Hepatocyte (in vitro differentiated cells): Measurements from ENCODE around the gene KIF25. TPM values are rescaled to one million over a fixed set of nuclear protein-coding genes. Genes with fewer than 3 reads are reported as not detected.

ENCODE experiments used
- DNase-seq: peaks from one replicate; pipeline ENCODE4 v3.0.0-alpha.2; 2016; ENCODE audit warnings: low spot score
- H2AFZ ChIP-seq: fragments of 200-600 bp; sonication (generic); 2 replicates; pipeline ENCODE4 v1.6.0; 2016; ENCODE audit warnings: antibody characterized with exemption, mild to moderate bottlenecking
- H3K27ac ChIP-seq: fragments of 200-600 bp; sonication (generic); 2 replicates; pipeline ENCODE4 v1.5.1; 2016; ENCODE audit warnings: mild to moderate bottlenecking
- H3K27me3 ChIP-seq: fragments of 200-600 bp; sonication (generic); 2 replicates; pipeline ENCODE4 v1.6.1; 2016
- H3K36me3 ChIP-seq: fragments of 200-600 bp; sonication (generic); replicated peaks from 2 replicates; pipeline ENCODE4 v1.5.1; 2016; ENCODE audit warnings: low read depth; ENCODE audit not compliant: insufficient read depth
- H3K4me1 ChIP-seq: fragments of 200-600 bp; sonication (generic); 2 replicates; pipeline ENCODE4 v1.5.1; 2016; ENCODE audit warnings: mild to moderate bottlenecking, moderate library complexity; ENCODE audit not compliant: insufficient read depth
- H3K4me2 ChIP-seq: fragments of 200-600 bp; sonication (generic); 2 replicates; pipeline ENCODE4 v1.6.0; 2016
- H3K4me3 ChIP-seq: fragments of 200-600 bp; sonication (generic); 2 replicates; pipeline ENCODE4 v1.5.1; 2016; ENCODE audit warnings: mild to moderate bottlenecking
- H3K79me2 ChIP-seq: fragments of 200-600 bp; sonication (generic); 2 replicates; pipeline ENCODE4 v1.6.0; 2017; ENCODE audit warnings: mild to moderate bottlenecking
- H3K9me2 ChIP-seq: fragments of 200-600 bp; sonication (generic); replicated peaks from 2 replicates; pipeline ENCODE4 v1.6.0; 2017; ENCODE audit warnings: mild to moderate bottlenecking; ENCODE audit not compliant: insufficient read depth
- H3K9me3 ChIP-seq: fragments of 200-600 bp; sonication (generic); 2 replicates; pipeline ENCODE4 v1.5.1; 2016; ENCODE audit warnings: low read depth, mild to moderate bottlenecking
- H4K20me1 ChIP-seq: fragments of 200-600 bp; sonication (generic); 2 replicates; pipeline ENCODE4 v1.6.0; 2016; ENCODE audit warnings: mild to moderate bottlenecking; ENCODE audit not compliant: insufficient read depth, poor library complexity, severe bottlenecking
- EZH2 ChIP-seq: fragments of 200-600 bp; sonication (generic); IDR thresholded peaks from 2 replicates; pipeline ENCODE4 v1.6.1; 2016; ENCODE audit warnings: antibody characterized with exemption, mild to moderate bottlenecking, borderline replicate concordance
- EZH2phosphoT487 ChIP-seq: fragments of 200-600 bp; sonication (generic); IDR thresholded peaks from one replicate; pipeline ENCODE4 v1.6.1; 2018; ENCODE audit warnings: antibody characterized with exemption, mild to moderate bottlenecking, low read depth, moderate library complexity; ENCODE audit not compliant: unreplicated experiment, severe bottlenecking
- WGBS: methylation state at CpG from one replicate; pipeline ENCODE4 v1.1.6; 2016; ENCODE audit warnings: low lambda C conversion rate; ENCODE audit errors: missing lambda C conversion rate; 5-methylcytosine and 5-hydroxymethylcytosine counted together
- polyA plus RNA-seq: library from polyadenylated mRNA; unstranded; fragments of >200 nt; fragmentation: Nextera tagmentation; extraction: Ambion mirVana; gene quantifications from 2 replicates; pipeline ENCODE4 v1.2.1, GENCODE V29; 2016
- total RNA-seq: library from RNA; depleted of rRNA; stranded (reverse); fragments of >200 nt; gene quantifications from 2 replicates; pipeline ENCODE4 v1.2.3, GENCODE V29; 2014
- TF ChIP-seq, protein P1 (sequence below): fragments of 200-600 bp; sonication (generic); IDR thresholded peaks from 2 replicates; pipeline ENCODE4 v1.5.1; 2016; ENCODE audit warnings: antibody characterized with exemption, mild to moderate bottlenecking; ENCODE audit not compliant: poor library complexity

Gene KIF25
- total and polyA plus RNA-seq, 2 experiments from 2014 or later, result 0.40 TPM; not detected in 1

GRCh38 chr6:168056892-168057527 lies 59.5 kb downstream of the KIF25 start:
- Histone ChIP-seq H3K9me2 (no peaks in the 10 kb centered on the region), H3K4me2 (no peak overlapping the region), H2AFZ (no peak overlapping the region), H3K79me2 (no peaks in the 10 kb centered on the region), H3K9me3 (no peaks in the 10 kb centered on the region), H3K4me3 (no peak overlapping the region), H3K4me1 (no peaks in the 10 kb centered on the region), H3K36me3 (no peaks in the 10 kb centered on the region), H4K20me1 (no peaks in the 10 kb centered on the region), H3K27me3 (no peaks in the 10 kb centered on the region), H3K27ac (no peak overlapping the region)
- 87% methylated on average over 24 of the region's 24 CpGs for WGBS
- TF ChIP-seq, protein P1, sequence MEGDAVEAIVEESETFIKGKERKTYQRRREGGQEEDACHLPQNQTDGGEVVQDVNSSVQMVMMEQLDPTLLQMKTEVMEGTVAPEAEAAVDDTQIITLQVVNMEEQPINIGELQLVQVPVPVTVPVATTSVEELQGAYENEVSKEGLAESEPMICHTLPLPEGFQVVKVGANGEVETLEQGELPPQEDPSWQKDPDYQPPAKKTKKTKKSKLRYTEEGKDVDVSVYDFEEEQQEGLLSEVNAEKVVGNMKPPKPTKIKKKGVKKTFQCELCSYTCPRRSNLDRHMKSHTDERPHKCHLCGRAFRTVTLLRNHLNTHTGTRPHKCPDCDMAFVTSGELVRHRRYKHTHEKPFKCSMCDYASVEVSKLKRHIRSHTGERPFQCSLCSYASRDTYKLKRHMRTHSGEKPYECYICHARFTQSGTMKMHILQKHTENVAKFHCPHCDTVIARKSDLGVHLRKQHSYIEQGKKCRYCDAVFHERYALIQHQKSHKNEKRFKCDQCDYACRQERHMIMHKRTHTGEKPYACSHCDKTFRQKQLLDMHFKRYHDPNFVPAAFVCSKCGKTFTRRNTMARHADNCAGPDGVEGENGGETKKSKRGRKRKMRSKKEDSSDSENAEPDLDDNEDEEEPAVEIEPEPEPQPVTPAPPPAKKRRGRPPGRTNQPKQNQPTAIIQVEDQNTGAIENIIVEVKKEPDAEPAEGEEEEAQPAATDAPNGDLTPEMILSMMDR, result no peak
- TF ChIP-seq EZH2 (no peak), EZH2phosphoT487 (no peak)
- DNase-seq, result no peak

DNA sequence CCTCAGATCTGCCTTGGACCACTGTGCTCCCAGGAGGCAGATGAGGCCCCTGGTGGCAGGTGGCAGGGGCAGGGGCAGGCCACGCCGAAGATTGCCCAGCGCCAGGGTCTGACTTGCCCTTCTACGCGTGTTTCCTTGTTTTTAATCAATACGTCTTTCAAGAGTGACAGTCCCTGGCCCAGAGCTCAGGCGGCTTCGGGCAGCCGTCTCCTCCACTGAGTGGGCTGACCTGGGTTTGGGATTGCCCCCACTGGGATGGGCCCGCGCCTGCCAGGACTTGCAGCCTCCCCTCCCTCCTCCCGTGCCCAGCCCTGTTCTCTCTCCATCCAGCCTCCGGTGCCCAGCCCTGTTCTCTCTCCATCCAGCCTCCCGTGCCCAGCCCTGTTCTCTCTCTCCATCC lies 60.4 kb downstream of the KIF25 start:
- H4K20me1 ChIP-seq, result no peaks in the 10 kb centered on the region

DNA sequence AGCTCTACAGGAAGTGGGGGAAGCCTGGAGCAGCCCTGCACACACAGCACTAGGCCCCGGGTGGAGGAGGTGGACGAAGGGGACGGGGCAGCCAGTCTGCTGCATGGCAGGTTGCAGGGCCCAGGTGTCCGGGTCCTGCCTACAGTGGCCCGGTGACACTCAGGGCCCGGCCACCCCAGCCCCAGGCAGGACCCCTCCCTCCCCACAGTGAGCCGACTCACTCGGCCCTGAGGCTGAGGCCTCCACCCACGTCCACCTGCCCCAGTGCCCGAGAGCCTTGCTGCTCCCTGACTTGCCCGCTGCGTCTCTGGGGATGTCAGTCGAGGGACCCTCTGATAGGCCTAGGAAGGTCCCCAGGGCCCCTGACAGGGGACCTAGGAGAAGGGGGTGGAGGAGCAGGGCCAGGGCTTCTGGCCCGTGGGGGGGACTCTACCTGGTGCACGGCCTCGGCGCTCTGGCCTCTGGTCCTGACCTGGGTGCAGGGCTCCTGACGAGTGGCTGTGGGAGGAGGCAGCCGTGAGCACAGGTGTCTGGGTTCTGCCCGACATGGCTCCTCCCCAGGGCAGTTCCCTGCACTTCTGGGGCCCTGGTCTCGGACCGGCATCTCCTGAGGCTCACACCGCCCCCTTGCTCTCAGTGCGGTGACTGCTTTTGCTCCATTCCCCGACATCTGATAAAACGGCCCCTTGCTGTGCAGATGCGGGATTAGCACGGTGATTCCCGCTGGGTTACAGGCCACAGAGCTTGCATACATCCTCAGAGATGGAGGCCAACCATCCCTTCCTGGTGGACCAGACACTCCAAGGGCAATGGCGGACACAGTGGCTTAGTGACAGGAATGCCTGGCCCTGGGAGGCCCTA lies 61.5 kb downstream of the KIF25 start:
- Histone ChIP-seq H4K20me1 (no peaks in the 10 kb centered on the region), H2AFZ (no peak overlapping the region), H3K9me2 (no peaks in the 10 kb centered on the region), H3K4me3 (no peak overlapping the region), H3K36me3 (no peaks in the 10 kb centered on the region), H3K79me2 (no peaks in the 10 kb centered on the region), H3K27me3 (no peaks in the 10 kb centered on the region), H3K4me2 (no peak overlapping the region), H3K4me1 (no peaks in the 10 kb centered on the region), H3K27ac (no peak overlapping the region), H3K9me3 (no peaks in the 10 kb centered on the region)
- TF ChIP-seq, protein P1, result no peak
- no peak for TF ChIP-seq EZH2
- TF ChIP-seq EZH2phosphoT487, result no peak
- WGBS, result 90% methylated on average over 28 of the region's 30 CpGs
- no peak for DNase-seq

More for the DNA sequence above, 60.4 kb downstream of the KIF25 start:
- no peaks in the 10 kb centered on the region for H3K79me2 ChIP-seq
- no peak overlapping the region for H2AFZ ChIP-seq
- no peaks in the 10 kb centered on the region for H3K36me3 ChIP-seq
- H3K27ac ChIP-seq, result no peak overlapping the region
- DNase-seq, result no peak
- H3K4me3 ChIP-seq, result no peak overlapping the region
- no peaks in the 10 kb centered on the region for H3K9me2 ChIP-seq
- H3K4me1 ChIP-seq, result no peaks in the 10 kb centered on the region
- TF ChIP-seq, protein P1, result no peak
- no peak for TF ChIP-seq EZH2phosphoT487
- no peak for TF ChIP-seq EZH2
- no peak overlapping the region for H3K4me2 ChIP-seq
- WGBS, result 95% methylated on average over 10 of the region's 14 CpGs
- H3K9me3 ChIP-seq, result no peaks in the 10 kb centered on the region
- no peaks in the 10 kb centered on the region for H3K27me3 ChIP-seq
